ENCODE measurements around the gene XCR1. TPM values are rescaled to one million over a fixed set of nuclear protein-coding genes. Genes with fewer than 3 reads are reported as not detected.

XCR1 gene
- total and polyA plus RNA-seq, 2 of the 8 experiments (the other 6 are each of a cell fraction or from before 2014, with no cell fraction given), result 0.53 TPM; not detected in 1

DNA sequence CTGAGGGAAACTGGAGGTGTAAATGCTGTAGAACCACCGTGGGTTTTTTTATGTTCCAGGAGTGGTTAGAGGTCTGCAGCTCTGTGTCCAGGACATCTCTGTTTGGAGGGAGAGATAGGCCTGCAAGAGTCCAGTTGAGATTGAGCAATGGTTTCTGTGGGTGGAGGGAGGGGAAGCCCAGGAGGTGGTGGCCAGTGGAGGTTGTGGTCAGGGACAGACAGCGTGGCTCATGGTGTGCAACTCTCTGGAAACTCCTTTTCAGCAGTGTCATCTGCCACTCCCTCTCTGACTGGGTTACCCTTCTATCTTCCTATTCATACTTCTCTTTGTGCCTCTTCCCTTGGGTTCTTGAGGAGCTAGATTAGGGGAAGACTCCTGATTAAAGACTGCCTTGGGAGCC lies 9.6 kb downstream of the XCR1 start:
- no peak for FAIRE-seq
- no peak overlapping the region for H2AFZ ChIP-seq (ENCODE audit: low read length)
- H4K8ac ChIP-seq (ENCODE audit: extremely low read depth, insufficient read depth, low read length), result no peak overlapping the region
- H3K14ac ChIP-seq (ENCODE audit: insufficient read length), result no peak overlapping the region
- 84% methylated on average over 2 of the region's 2 CpGs; no CpG with 5 or more reads in 1 of the 2 experiments for WGBS, 2 experiments (ENCODE audit: extremely low coverage in 1 of 2, insufficient coverage in 1 of 2, insufficient read length in 1 of 2, insufficient replicate concordance in 2 of 2, low coverage in 1 of 2, low lambda C conversion rate in 2 of 2, missing lambda C conversion rate in 1 of 2)
- H2AK5ac ChIP-seq (ENCODE audit: low read depth, low read length), result no peak overlapping the region
- H3K9ac ChIP-seq (replicated peaks in 1 of 4; ENCODE audit: extremely low read depth in 1 of 4, low read depth in 3 of 4, low read length in 3 of 4), result no peak overlapping the region
- H2BK15ac ChIP-seq (ENCODE audit: low read length), result no peak overlapping the region
- H4K5ac ChIP-seq (ENCODE audit: insufficient read length, low read depth, low read length), result no peak overlapping the region
- CTCF ChIA-PET (ENCODE audit: partially characterized antibody), result interaction anchor here (1.0 to 1.1 kb wide), 2 partner anchors 13 to 63 kb away, joined by 3 to 4 read pairs; no protein-coding TSS in a partner anchor
- no peak overlapping the region for H2BK20ac ChIP-seq (ENCODE audit: low read length)
- H3K18ac ChIP-seq (ENCODE audit: extremely low read depth, low read length), result no peak overlapping the region
- no peak overlapping the region for H3K56ac ChIP-seq (replicated peaks; ENCODE audit: insufficient read length, low read depth, low read length)
- no peaks in the 10 kb centered on the region for H3K79me1 ChIP-seq (ENCODE audit: low read depth, low read length)
- no peak overlapping the region for H3K27ac ChIP-seq (ENCODE audit: low read depth, low read length)
- H3K79me2 ChIP-seq (ENCODE audit: control insufficient read depth in 1 of 2, insufficient read depth in 2 of 2, low read length in 2 of 2), result no peaks in the 10 kb centered on the region
- no peak overlapping the region for H2BK120ac ChIP-seq (replicated peaks; ENCODE audit: low read depth, low read length)
- no peaks in the 10 kb centered on the region; a peak in 1 of 4 replicates for H3K9me3 ChIP-seq (ENCODE audit: insufficient read depth in 2 of 2, low read depth in 1 of 2, low read length in 1 of 2)
- H3K36me3 ChIP-seq (ENCODE audit: control insufficient read depth in 2 of 4, insufficient read depth in 4 of 4, low read length in 3 of 4), result no peaks in the 10 kb centered on the region
- DNase-seq (ENCODE audit: low read depth in 1 of 2, low spot score in 2 of 2), result peak in 1 of 2 experiments; percentile 13
- H3K4me1 ChIP-seq (replicated peaks in 1 of 4; ENCODE audit: control insufficient read depth in 3 of 4, insufficient read depth in 4 of 4, low read length in 3 of 4), result no peaks in the 10 kb centered on the region
- no peak overlapping the region for H3K4me2 ChIP-seq (ENCODE audit: insufficient read depth in 1 of 2, low read depth in 2 of 2, low read length in 2 of 2)
- no peak overlapping the region for H2BK12ac ChIP-seq (ENCODE audit: low read depth, low read length)
- no peak overlapping the region for H2BK5ac ChIP-seq (ENCODE audit: low read depth, low read length)
- H3K4me3 ChIP-seq (ENCODE audit: extremely low read depth in 1 of 4, insufficient read depth in 2 of 4, low read depth in 3 of 4, low read length in 4 of 4), result no peak overlapping the region
- no peaks in the 10 kb centered on the region for H4K20me1 ChIP-seq (replicated peaks in 1 of 2; ENCODE audit: control insufficient read depth in 1 of 2, insufficient read depth in 2 of 2, low read length in 2 of 2)
- no peak overlapping the region for H3K23ac ChIP-seq (ENCODE audit: insufficient read length)
- POLR2A ChIA-PET (ENCODE audit: partially characterized antibody), result no interaction called here
- no peak overlapping the region for H4K91ac ChIP-seq (replicated peaks; ENCODE audit: insufficient read length, low read length)
- H3K27me3 ChIP-seq (replicated peaks in 1 of 4; ENCODE audit: control insufficient read depth in 3 of 4, extremely low read depth in 1 of 4, insufficient read depth in 3 of 4, low read length in 3 of 4), result no peaks in the 10 kb centered on the region
- TF ChIP-seq RNF2 (IDR thresholded peaks at IDR 0.05; ENCODE audit: borderline replicate concordance, low read depth, low read length, missing control alignments, poor library complexity, severe bottlenecking) (no peak), MAFK (IDR thresholded peaks at IDR 0.05; ENCODE audit: low read depth, low read length) (no peak), SIX5 (IDR thresholded peaks at IDR 0.05; ENCODE audit: low read depth, low read length) (no peak)
- no peaks in the 10 kb centered on the region for H3K23me2 ChIP-seq (ENCODE audit: low read depth, low read length)
- no peak overlapping the region for H3K4ac ChIP-seq (replicated peaks; ENCODE audit: insufficient read length, low read depth, low read length)

Measured in H1 (cell line).